ENCODE results near the gene MIF4GD.

MIF4GD gene

GRCh38 chr17:75228305-75228704, 42.7 kb downstream of the MIF4GD start:
- no peak for TF ChIP-seq CTCF (IDR thresholded peaks at IDR 0.05; ENCODE audit: unreplicated experiment in 3 of 3)
- no peak overlapping the region for H3K4me3 Mint-ChIP-seq
- H3K4me1 Mint-ChIP-seq = no peaks in the 10 kb centered on the region
- H3K27ac Mint-ChIP-seq = no peak overlapping the region
- no peaks in the 10 kb centered on the region for H3K27me3 Mint-ChIP-seq (ENCODE audit: low read depth)
- H3K9me3 Mint-ChIP-seq = no peaks in the 10 kb centered on the region
- H3K36me3 Mint-ChIP-seq (ENCODE audit: low read depth) = peaks cover 72% of the 10 kb centered on the region

- no peaks in the 10 kb centered on the region for H3K4me1 Mint-ChIP-seq
Measured at GRCh38 chr17:75227729-75228128, 43.3 kb downstream of the MIF4GD start.

GRCh38 chr17:75225016-75225415, 46.0 kb downstream of the MIF4GD start:
- no peak for TF ChIP-seq CTCF (IDR thresholded peaks at IDR 0.05; ENCODE audit: unreplicated experiment in 3 of 3)
- peaks cover 63% of the 10 kb centered on the region for H3K36me3 Mint-ChIP-seq (ENCODE audit: low read depth)
- H3K27ac Mint-ChIP-seq = no peak overlapping the region
- no peaks in the 10 kb centered on the region for H3K4me1 Mint-ChIP-seq
- no peak overlapping the region for H3K4me3 Mint-ChIP-seq
- no peaks in the 10 kb centered on the region for H3K27me3 Mint-ChIP-seq (ENCODE audit: low read depth)
- no peaks in the 10 kb centered on the region for H3K9me3 Mint-ChIP-seq

More at GRCh38 chr17:75227729-75228128, 43.3 kb downstream of the MIF4GD start:
- H3K27me3 Mint-ChIP-seq (ENCODE audit: low read depth) = no peaks in the 10 kb centered on the region
- no peak overlapping the region for H3K27ac Mint-ChIP-seq
- H3K36me3 Mint-ChIP-seq (ENCODE audit: low read depth) = peaks cover 71% of the 10 kb centered on the region
- H3K4me3 Mint-ChIP-seq = no peak overlapping the region
- no peaks in the 10 kb centered on the region for H3K9me3 Mint-ChIP-seq
- no peak for TF ChIP-seq CTCF (IDR thresholded peaks at IDR 0.05; ENCODE audit: unreplicated experiment in 3 of 3)

- no peak for TF ChIP-seq CTCF (IDR thresholded peaks at IDR 0.05; ENCODE audit: unreplicated experiment in 3 of 3)
- Mint-ChIP-seq H3K36me3 (ENCODE audit: low read depth) (peaks cover 62% of the 10 kb centered on the region), H3K4me1 (no peaks in the 10 kb centered on the region), H3K4me3 (no peak overlapping the region), H3K27me3 (ENCODE audit: low read depth) (no peaks in the 10 kb centered on the region), H3K9me3 (no peaks in the 10 kb centered on the region), H3K27ac (no peak overlapping the region)
Measured at GRCh38 chr17:75219815-75220214, 51.2 kb downstream of the MIF4GD start.

GRCh38 chr17:75218131-75218530, 52.9 kb downstream of the MIF4GD start:
- H3K27me3 Mint-ChIP-seq (ENCODE audit: low read depth) = no peaks in the 10 kb centered on the region
- no peaks in the 10 kb centered on the region for H3K4me1 Mint-ChIP-seq
- H3K36me3 Mint-ChIP-seq (ENCODE audit: low read depth) = peaks cover 57% of the 10 kb centered on the region
- H3K9me3 Mint-ChIP-seq = no peaks in the 10 kb centered on the region
- no peak for TF ChIP-seq CTCF (IDR thresholded peaks at IDR 0.05; ENCODE audit: unreplicated experiment in 3 of 3)
- no peak overlapping the region for H3K4me3 Mint-ChIP-seq
- no peak overlapping the region for H3K27ac Mint-ChIP-seq

All from nephron (organoid).